ENCODE data around the gene EFNA3.

EFNA3 gene

GRCh38 chr1:155078469-155079209 lies at the start of gene EFNA3:
Gene EFNA3 (plus strand): TSS chr1:155078837. CDS start chr1:155078942, 105 bp downstream.
- no peak for DNase-seq

- DNase-seq, result no peak
These were observed 49.0 kb upstream of the EFNA3 start for GRCh38 chr1:155029513-155030242.

DNA sequence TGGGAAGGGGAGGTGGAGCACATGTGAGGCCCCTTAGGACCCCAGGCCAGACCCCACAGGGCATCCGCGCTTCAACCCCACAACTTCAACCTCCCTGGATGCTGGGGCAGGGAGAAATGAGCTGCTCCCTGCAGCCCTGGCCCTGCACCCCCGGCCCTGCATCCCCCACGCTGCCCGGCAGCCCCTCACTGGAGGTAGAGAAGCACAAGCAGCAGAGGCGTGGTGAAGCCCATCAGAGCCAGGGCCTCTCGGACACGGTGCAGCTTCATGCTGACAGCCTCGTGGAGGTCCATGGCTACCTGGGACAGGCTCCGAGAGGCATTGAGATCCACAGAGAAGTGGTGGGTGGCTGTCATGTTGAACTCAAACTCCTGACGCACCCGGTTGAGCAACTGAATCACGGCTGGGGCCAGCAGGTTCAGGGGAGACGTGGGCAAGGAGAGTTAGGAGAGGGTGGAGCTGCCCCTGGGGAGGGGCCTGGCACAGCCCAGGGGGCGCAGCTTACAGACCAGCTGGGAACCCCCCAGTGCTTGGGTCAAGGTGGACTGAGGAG lies 48.3 kb upstream of the EFNA3 start:
- no peak for DNase-seq

DNA sequence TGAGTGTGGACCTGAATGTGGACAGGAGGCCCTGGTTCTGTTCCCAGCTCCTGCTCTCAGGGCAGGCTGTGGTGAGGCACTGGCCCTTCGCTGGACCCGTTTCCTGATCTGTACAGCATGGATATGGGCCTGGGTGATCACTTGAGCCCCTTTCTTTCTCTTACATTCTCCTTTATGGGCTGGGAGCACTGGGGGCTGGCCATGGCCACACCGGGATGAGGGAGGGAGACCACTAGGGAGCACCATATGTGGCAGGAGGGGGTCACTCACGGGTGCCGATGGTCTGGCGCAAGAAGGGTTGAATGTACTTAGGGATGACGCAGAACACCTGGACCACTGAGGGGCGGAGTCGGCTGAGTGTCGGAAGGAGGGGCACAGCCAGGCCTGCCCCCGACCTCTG lies 47.7 kb upstream of the EFNA3 start:
- DNase-seq, result no peak

GRCh38 chr1:155032886-155033285 lies 45.8 kb upstream of the EFNA3 start:
- no peak for DNase-seq

DNA sequence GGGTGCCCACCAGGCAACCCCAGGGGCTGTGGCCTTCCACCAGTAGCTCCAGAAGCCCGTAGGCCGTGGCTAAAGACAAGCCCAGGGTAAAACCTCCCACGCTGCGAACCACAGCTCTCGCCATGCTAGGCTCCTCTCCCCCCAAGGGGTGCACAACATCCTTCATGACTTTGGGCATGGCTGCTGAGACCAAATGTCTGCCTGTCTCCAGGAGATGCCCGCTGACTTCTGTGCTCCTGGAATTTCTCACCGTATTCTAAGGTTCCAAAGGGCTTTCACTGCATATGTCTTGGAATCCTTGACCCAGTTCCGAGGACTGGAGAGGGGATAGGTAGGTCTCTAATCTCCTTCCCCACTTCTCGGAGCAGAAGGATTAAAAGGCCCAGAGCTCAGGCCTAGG lies 45.1 kb upstream of the EFNA3 start, which contains the start of the genes DCST1 and DCST2:
TSS of gene DCST1 (plus strand) at position 301 of the 400 bp plus-strand sequence. CDS start 213 bp downstream, outside the sequence.
TSS of gene DCST2 (minus strand) at position 258 of the 400 bp plus-strand sequence. CDS start at position 178, 80 bp downstream.
- DNase-seq, result no peak

DNA sequence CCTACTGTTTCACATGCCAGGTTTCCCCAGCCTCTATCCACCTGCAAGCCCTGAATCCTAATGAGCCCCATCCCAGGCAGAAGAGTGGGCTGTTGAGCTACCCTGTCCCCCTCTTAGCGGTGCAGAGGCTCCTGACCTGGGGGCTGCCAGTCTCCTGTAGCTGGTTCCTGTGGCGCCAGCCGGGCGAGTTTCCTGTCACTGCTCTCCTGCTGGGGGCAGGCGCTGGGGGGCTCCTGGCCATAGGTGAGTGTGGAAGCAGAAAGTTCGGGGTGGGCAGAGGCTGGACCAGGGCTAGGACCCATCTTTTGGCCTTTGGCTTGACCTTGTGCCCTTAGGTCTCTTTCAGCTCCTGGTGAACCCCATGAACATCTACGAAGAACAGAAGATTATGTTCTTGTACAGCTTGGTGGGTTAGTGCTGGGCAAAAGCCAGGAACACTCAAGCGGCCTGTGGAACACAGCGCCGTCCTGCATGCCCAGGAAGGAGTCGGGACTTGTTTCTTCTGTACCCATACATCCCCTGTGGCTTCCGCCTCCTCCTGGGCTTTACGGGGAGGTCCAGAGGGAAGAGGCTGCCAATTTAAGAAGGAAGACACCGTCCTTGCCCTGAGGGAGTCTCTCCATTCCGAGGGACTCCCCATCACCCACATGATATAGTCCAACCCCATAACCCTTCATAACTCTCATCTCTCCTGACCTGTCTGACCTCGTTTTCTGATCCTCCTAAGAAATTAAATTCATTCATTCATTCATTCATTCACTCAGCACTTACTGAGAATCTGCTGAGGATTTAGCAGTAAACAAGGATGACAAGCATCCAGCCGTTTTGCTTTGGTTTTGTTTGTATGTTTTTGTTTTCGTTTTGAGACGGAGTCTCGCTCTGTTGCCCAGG lies 44.1 kb upstream of the EFNA3 start:
- DNase-seq, result no peak

GRCh38 chr1:155035936-155036335 lies 42.7 kb upstream of the EFNA3 start:
- no peak for DNase-seq

GRCh38 chr1:155037043-155037442 lies 41.6 kb upstream of the EFNA3 start:
- no peak for DNase-seq

- no peak for DNase-seq
These were observed 40.7 kb upstream of the EFNA3 start for GRCh38 chr1:155037851-155038441.

- DNase-seq, result no peak
These were observed 39.9 kb upstream of the EFNA3 start for GRCh38 chr1:155038602-155039307.

DNA sequence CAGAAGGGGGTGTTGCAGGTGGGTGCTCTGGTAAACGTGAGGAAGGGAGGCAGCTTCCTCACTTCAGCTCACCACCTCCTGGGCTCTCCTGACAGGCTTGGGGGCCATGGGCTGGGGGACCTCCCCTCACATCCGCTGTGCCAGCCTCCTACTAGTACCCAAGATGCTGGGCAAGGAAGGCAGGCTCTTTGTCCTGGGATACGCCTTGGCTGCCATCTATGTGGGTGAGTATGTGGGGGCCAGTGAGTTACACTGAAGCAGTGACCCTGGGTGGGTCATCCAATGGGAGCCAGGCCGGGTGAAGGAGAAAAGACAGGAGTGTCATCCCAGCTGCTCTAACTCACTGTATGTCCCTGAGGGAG lies 39.3 kb upstream of the EFNA3 start:
- no peak for DNase-seq

DNA sequence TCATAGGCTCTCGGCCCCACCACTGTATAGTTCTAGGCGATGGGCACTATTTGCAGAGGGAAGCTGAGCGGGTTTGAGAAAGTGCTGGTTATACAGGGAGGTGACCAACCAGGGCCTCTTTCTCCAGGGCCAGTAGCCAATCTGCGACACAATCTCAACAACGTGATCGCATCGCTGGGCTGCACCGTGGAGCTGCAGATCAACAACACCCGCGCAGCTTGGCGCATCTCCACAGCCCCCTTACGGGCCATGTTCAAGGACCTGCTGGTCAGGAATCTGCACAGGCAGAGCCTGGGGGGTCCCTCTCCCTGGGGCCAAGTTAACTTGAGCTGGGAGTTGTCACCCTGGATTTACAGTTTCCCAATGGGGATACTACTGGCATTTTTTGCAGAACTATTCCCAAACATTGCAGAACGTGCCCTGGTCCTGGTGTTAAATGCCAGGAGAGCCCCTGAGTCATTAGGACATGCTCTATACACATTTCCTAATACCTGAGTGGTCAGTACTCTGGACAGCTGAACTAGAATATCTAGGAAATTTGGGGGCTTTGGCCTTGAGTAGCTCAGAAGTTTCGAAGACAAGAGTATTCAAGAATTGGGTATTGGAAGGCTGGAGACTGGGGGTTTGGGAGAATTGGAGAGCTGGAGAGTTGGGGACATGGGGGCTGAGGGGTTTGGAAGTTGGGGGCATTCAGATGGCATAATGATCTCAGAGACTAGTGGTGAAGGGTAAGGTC lies 38.1 kb upstream of the EFNA3 start:
- DNase-seq, result no peak

GRCh38 chr1:155042789-155043188 lies 35.8 kb upstream of the EFNA3 start:
- DNase-seq, result no peak

- no peak for DNase-seq
These were observed 35.3 kb upstream of the EFNA3 start for GRCh38 chr1:155043301-155043702.

- no peak for DNase-seq
These were observed 34.8 kb upstream of the EFNA3 start for GRCh38 chr1:155043793-155044192.

DNA sequence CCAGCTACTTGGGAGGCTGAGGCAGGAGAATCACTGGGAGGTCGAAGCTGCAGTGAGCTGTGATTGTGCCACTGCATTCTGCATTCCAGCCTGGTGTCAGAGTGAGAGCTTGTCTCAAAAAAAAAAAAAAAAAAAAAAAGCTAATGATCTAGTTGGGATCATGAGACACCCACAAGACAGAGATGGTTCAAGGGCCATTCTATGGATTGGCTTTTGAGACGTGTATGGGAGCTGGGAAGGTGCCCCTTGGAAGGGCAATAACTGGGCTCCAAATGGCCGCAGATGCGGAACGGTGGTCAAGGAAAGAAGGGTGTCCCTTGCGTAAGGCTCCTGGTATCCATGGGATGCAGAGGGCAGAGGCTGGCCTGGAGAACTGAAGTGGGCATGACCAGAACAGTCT lies 34.3 kb upstream of the EFNA3 start:
- DNase-seq, result no peak

- peak; percentile 27 for DNase-seq
These were observed 33.6 kb upstream of the EFNA3 start for GRCh38 chr1:155044812-155045657.

DNA sequence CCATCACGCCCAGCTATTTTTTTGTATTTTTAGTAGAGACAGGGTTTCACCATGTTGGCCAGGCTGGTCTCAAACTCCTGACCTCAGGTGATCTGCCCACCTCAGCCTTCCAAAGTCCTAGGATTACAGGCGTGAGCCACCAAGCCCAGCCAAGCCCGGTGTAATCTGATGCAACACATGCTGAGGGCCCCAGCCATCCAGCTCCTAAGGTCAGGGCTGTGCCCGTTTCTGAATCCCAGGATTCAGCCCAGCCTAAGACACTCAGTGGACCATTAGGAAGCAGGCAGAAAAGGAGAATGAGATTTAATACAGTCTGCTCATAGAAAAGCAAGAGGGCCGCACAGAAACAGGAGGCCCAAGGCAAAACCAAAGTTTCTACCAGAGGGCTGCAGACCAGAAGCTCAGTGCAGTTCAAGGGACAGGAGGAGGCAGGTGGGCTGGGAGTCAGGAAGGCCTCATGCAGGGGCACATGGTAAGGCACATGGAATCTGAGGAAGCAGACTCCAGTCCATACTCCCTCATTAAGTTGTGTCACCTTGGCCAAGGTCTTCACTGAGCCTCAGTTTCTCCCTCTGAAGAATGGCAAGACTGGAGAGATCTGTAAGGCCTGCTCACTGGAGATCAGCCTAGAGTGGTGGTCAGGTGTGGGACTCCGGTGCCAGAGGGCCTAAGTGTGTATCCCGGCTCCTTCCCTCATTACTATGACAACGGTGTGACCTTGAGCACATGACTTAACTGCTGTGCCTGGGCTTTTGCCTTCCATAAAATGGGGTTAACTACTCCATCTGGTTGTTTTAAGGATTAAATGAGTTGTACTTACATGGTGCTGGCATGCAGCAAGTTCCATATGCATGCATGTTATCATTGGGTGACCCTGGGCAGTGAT lies 29.9 kb upstream of the EFNA3 start:
- DNase-seq, result no peak
